ENCODE measurements around the gene JPH4. TPM values are rescaled to one million over a fixed set of nuclear protein-coding genes. Genes with fewer than 3 reads are reported as not detected.

Gene JPH4
- total RNA-seq, 6 experiments from 2014 or later, result not detected

DNA sequence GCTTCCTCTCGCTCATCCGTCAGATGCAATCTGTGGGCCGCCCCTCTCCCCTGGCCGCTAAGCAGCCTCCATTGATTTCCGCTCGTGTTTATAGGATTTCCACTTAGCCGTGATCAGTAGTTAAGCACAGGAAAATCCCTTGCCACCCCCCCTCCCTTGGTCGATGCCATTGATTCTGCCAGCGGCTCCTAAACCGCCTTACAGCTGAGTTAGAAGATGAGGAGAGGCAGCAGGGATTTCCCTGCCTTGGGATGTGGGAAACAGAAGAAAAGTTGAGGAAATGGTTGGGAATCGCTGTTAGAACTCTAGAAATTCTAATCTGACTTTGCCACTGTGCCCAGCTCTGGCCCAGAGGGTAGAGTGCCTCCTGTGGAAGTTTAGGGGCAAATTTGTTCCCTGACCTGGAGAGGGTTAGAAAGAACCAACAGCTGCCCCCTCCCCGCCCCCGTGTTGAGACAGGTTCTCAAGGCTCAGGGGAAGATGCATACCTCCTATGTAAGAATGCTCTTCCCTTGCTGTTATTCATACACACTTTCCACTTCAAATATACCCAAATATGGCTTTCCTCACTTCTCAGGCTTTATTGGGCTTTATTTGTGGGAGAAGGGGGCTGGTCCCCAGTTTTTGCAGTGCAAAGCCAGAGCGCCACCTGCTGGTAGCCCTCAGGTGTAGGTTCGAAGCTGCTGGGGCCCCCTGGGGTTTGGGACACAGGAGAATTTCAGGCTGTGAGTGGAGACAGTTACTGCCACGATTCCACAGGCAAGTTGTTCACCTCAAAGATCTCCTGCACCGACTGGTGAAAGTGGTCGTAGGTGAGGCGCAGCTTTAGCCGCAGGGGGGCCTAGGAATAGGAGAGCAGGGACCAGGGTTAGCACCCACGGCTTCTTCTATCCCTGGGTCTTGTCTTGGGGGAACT is 19.3 kb downstream of the JPH4 start:
- DNase-seq, result peak; percentile 48
- Mint-ChIP-seq H3K4me3 (no peak overlapping the region), H3K36me3 (ENCODE audit: low read depth) (peaks cover 4% of the 10 kb centered on the region; the same call in 1 of the 2 replicates), H3K27ac (no peak overlapping the region), H3K4me1 (ENCODE audit: low read depth) (peaks cover 30% of the 10 kb centered on the region), H3K27me3 (ENCODE audit: insufficient read depth) (peaks cover 2% of the 10 kb centered on the region; the same call in 1 of the 2 replicates), H3K9me3 (no peaks in the 10 kb centered on the region)
- TF ChIP-seq, protein P1, sequence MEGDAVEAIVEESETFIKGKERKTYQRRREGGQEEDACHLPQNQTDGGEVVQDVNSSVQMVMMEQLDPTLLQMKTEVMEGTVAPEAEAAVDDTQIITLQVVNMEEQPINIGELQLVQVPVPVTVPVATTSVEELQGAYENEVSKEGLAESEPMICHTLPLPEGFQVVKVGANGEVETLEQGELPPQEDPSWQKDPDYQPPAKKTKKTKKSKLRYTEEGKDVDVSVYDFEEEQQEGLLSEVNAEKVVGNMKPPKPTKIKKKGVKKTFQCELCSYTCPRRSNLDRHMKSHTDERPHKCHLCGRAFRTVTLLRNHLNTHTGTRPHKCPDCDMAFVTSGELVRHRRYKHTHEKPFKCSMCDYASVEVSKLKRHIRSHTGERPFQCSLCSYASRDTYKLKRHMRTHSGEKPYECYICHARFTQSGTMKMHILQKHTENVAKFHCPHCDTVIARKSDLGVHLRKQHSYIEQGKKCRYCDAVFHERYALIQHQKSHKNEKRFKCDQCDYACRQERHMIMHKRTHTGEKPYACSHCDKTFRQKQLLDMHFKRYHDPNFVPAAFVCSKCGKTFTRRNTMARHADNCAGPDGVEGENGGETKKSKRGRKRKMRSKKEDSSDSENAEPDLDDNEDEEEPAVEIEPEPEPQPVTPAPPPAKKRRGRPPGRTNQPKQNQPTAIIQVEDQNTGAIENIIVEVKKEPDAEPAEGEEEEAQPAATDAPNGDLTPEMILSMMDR (IDR thresholded peaks at IDR 0.05), result peak; percentile 98

DNA sequence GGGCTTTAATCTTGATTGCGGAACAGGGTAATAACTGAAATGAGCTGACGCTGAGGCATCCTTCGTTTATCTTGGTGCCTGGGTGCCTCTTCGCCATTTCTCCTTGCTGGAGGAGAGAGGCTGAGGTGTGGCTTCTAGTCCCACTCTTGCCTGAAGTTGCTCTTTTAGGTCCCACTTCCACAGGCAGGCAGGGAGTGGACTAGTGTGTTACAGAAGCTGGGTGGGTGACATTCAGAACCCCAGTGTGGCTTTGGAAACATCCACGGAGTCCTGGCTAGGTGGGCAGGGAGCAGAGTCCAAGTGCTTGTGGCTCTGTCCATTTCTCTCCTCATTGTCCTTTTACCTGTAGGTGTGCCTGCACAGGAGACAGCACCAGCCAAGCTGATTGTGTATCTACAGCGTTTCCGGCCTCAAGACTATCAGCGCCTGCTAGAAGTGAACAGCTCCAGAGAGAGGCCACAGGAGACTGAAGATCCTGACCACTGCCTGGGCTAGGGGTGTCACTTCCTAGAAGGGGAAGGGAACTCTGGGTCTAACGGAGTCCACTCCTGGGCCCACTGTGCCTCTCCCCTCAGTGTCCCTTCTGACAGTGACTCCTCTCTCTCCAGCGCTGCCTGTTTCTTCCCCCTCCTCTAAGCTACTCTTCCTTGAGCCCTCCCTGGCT is 20.1 kb downstream of the JPH4 start:
- Mint-ChIP-seq H3K27ac (peak overlapping the region; percentile 18), H3K4me3 (no peak overlapping the region), H3K9me3 (no peaks in the 10 kb centered on the region), H3K36me3 (ENCODE audit: low read depth) (peaks cover 4% of the 10 kb centered on the region; the same call in 1 of the 2 replicates), H3K4me1 (ENCODE audit: low read depth) (peaks cover 30% of the 10 kb centered on the region), H3K27me3 (ENCODE audit: insufficient read depth) (peaks cover 2% of the 10 kb centered on the region; the same call in 1 of the 2 replicates)
- TF ChIP-seq, protein P1 (IDR thresholded peaks at IDR 0.05), result no peak
- DNase-seq, result no peak

DNA sequence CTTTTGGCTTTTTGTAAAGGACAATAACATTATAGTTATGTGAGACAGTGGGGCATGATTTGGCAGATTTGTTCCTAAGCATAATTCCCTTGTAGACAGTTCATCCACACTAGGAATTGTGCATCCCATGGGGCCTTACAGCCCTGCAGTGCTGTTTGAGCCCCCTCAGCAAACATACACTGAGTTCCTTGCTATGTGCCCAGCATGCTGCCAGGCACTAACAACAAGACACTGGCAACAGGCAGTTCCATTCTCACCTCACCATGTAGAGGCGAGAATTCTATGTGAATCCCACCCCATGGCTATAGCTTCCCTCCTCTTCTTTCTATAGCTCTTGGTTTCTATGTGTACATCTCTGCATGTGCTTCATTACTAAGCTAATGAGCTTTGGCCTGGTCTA is 20.6 kb downstream of the JPH4 start:
- Mint-ChIP-seq H3K4me3 (peak overlapping the region; percentile 99), H3K27ac (peak overlapping the region; percentile 18; the same call in 1 of the 2 replicates), H3K36me3 (ENCODE audit: low read depth) (peaks cover 4% of the 10 kb centered on the region; the same call in 1 of the 2 replicates), H3K4me1 (ENCODE audit: low read depth) (peaks cover 30% of the 10 kb centered on the region), H3K27me3 (ENCODE audit: insufficient read depth) (peaks cover 2% of the 10 kb centered on the region; the same call in 1 of the 2 replicates), H3K9me3 (no peaks in the 10 kb centered on the region)
- no peak for DNase-seq
- TF ChIP-seq, protein P1 (IDR thresholded peaks at IDR 0.05), result no peak

DNA sequence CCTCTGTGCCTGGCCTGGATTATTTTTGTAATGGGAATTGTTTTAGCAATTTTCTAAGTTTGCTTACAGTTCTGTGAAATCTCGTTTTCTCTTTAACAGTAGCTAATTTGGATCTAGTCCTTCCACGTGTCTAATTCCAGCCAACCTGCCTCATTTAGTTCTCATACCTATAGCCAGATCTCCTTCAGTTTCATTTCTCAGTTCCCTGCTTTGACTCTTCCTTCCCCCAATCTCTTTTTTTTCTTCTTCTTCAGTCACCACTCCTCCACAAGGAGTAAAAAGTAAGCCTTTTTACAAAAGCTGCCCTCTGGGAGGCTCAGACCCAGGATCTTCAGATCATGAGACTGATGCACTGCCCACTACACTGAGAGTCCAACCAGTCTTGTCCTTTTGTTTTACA is 21.1 kb downstream of the JPH4 start:
- peak overlapping the region; percentile 99 for H3K4me3 Mint-ChIP-seq
- no peaks in the 10 kb centered on the region for H3K9me3 Mint-ChIP-seq
- peak overlapping the region; percentile 42; the same call in 1 of the 2 replicates for H3K27ac Mint-ChIP-seq
- DNase-seq, result no peak
- peaks cover 4% of the 10 kb centered on the region; the same call in 1 of the 2 replicates for H3K36me3 Mint-ChIP-seq (ENCODE audit: low read depth)
- peaks cover 2% of the 10 kb centered on the region; the same call in 1 of the 2 replicates for H3K27me3 Mint-ChIP-seq (ENCODE audit: insufficient read depth)
- TF ChIP-seq, protein P1 (IDR thresholded peaks at IDR 0.05), result no peak
- peaks cover 30% of the 10 kb centered on the region for H3K4me1 Mint-ChIP-seq (ENCODE audit: low read depth)

DNA sequence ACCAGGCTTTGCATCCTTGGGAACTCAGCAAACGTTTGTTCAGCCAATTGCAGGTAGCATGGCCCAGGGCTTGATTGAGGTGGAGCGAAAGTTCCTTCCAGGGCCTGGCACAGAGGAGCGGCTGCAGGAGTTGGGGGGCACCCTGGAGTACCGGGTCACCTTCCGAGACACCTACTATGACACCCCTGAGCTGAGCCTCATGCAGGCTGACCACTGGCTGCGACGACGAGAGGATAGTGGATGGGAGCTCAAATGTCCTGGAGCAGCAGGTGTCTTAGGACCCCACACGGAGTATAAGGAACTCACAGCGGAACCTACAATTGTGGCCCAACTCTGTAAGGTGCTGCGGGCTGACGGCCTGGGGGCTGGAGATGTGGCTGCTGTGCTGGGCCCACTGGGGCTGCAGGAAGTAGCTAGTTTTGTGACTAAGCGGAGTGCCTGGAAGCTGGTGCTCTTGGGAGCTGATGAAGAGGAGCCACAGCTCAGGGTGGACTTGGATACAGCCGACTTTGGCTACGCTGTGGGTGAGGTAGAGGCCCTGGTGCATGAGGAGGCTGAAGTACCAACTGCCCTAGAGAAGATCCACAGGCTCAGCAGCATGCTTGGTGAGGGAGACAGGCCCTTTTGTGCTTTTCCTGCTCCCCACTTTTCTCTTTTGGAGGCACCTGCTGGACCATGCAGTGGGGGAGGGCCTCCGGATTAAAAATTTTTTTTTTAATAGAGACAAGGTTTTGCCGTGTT is 21.7 kb downstream of the JPH4 start:
- H3K9me3 Mint-ChIP-seq, result no peaks in the 10 kb centered on the region
- H3K36me3 Mint-ChIP-seq (ENCODE audit: low read depth), result peaks cover 4% of the 10 kb centered on the region; the same call in 1 of the 2 replicates
- DNase-seq, result no peak
- peaks cover 2% of the 10 kb centered on the region; the same call in 1 of the 2 replicates for H3K27me3 Mint-ChIP-seq (ENCODE audit: insufficient read depth)
- H3K27ac Mint-ChIP-seq, result peak overlapping the region; percentile 95
- TF ChIP-seq, protein P1 (IDR thresholded peaks at IDR 0.05), result no peak
- H3K4me1 Mint-ChIP-seq (ENCODE audit: low read depth), result peaks cover 30% of the 10 kb centered on the region
- peak overlapping the region; percentile 99 for H3K4me3 Mint-ChIP-seq

Measured in HFFc6 (cell line).